Hepatocyte (in vitro differentiated cells): ENCODE results near the gene HM13.

ENCODE experiments used
- CTCF ChIP-seq: fragments of 200-600 bp; sonication (generic); IDR thresholded peaks from 2 replicates; pipeline ENCODE4 v1.5.1; 2016; ENCODE audit warnings: antibody characterized with exemption, mild to moderate bottlenecking; ENCODE audit not compliant: poor library complexity
- EZH2 ChIP-seq: fragments of 200-600 bp; sonication (generic); IDR thresholded peaks from 2 replicates; pipeline ENCODE4 v1.6.1; 2016; ENCODE audit warnings: antibody characterized with exemption, mild to moderate bottlenecking, borderline replicate concordance
- EZH2phosphoT487 ChIP-seq: fragments of 200-600 bp; sonication (generic); IDR thresholded peaks from one replicate; pipeline ENCODE4 v1.6.1; 2018; ENCODE audit warnings: antibody characterized with exemption, mild to moderate bottlenecking, low read depth, moderate library complexity; ENCODE audit not compliant: unreplicated experiment, severe bottlenecking

GRCh38 chr20:31594558-31595379, 80.5 kb downstream of the HM13 start:
- TF ChIP-seq CTCF = no peak
- TF ChIP-seq EZH2phosphoT487 = no peak
- TF ChIP-seq EZH2 = no peak
